ENCODE data around the gene CACNA1B. TPM values are rescaled to one million over a fixed set of nuclear protein-coding genes. Genes with fewer than 3 reads are reported as not detected.

Gene CACNA1B
- total and polyA plus RNA-seq, 9 of the 15 experiments (the other 6 are each of a cell fraction or from before 2014, with no cell fraction given), result 0.01 to 0.04 TPM; not detected in 7

GRCh38 chr9:138014563-138014945 lies 137.0 kb downstream of the CACNA1B start:
- H3K4me2 ChIP-seq (ENCODE audit: insufficient read depth, low read length), result no peak overlapping the region
- no peaks in the 10 kb centered on the region; a peak in 1 of 5 replicates for H3K4me1 ChIP-seq (replicated peaks in 1 of 2; ENCODE audit: control insufficient read depth in 2 of 2, insufficient read depth in 2 of 2, low read length in 2 of 2)
- no peak overlapping the region for H3K4me3 ChIP-seq
- H3K9me1 ChIP-seq (ENCODE audit: control insufficient read depth, insufficient read depth, low read length), result no peaks in the 10 kb centered on the region
- FAIRE-seq (no peak), DNase-seq (ENCODE audit: extremely low read depth in 1 of 4, low spot score in 3 of 4) (no peak), ATAC-seq (no peak)
- in situ Hi-C loops (cut with MboI) (no loop called here), intact Hi-C loops (cut with micrococcal nuclease) (no loop called here)
- H3K9ac ChIP-seq (ENCODE audit: insufficient read depth in 1 of 2, low read depth in 2 of 2, low read length in 2 of 2), result peak overlapping the region in 1 of 2 experiments; percentile 5; a peak in 1 of 4 replicates
- H3K27me3 ChIP-seq (ENCODE audit: control insufficient read depth in 2 of 2, insufficient read depth in 2 of 2, low read length in 2 of 2), result peaks cover 0 to 62% of the 10 kb centered on the region in 2 experiments; a peak in 4 of 5 replicates
- ChIA-PET POLR2A (no interaction called here), CTCF (ENCODE audit: low intra/inter-chr PET ratio) (no interaction called here)
- H4K20me1 ChIP-seq (replicated peaks; ENCODE audit: control insufficient read depth, insufficient read depth, low read length), result peaks cover 5% of the 10 kb centered on the region
- H3K79me2 ChIP-seq (ENCODE audit: control insufficient read depth, insufficient read depth, low read length), result no peaks in the 10 kb centered on the region
- H3K36me3 ChIP-seq (ENCODE audit: control insufficient read depth, insufficient read depth, low read length), result no peaks in the 10 kb centered on the region
- no TSS peak for BruUV-seq (replicated peaks)
- no peaks in the 10 kb centered on the region for H3K9me3 ChIP-seq (replicated peaks; ENCODE audit: control insufficient read depth, insufficient read depth, low read depth, low read length)
- H2AFZ ChIP-seq (ENCODE audit: low read depth, low read length), result no peak overlapping the region
- H3K27ac ChIP-seq (ENCODE audit: extremely low read depth, low read depth, low read length), result no peak overlapping the region
- WGBS (ENCODE audit: insufficient coverage, low coverage, missing lambda C conversion rate), result 0% methylated on average over 6 of the region's 6 CpGs
- TF ChIP-seq, protein P1, sequence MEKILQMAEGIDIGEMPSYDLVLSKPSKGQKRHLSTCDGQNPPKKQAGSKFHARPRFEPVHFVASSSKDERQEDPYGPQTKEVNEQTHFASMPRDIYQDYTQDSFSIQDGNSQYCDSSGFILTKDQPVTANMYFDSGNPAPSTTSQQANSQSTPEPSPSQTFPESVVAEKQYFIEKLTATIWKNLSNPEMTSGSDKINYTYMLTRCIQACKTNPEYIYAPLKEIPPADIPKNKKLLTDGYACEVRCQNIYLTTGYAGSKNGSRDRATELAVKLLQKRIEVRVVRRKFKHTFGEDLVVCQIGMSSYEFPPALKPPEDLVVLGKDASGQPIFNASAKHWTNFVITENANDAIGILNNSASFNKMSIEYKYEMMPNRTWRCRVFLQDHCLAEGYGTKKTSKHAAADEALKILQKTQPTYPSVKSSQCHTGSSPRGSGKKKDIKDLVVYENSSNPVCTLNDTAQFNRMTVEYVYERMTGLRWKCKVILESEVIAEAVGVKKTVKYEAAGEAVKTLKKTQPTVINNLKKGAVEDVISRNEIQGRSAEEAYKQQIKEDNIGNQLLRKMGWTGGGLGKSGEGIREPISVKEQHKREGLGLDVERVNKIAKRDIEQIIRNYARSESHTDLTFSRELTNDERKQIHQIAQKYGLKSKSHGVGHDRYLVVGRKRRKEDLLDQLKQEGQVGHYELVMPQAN (IDR thresholded peaks at IDR 0.05; ENCODE audit: borderline replicate concordance), result no peak
- no peak for TF ChIP-seq XRCC5 (IDR thresholded peaks at IDR 0.05; ENCODE audit: low read depth, low read length)
- TF ChIP-seq, protein P2, sequence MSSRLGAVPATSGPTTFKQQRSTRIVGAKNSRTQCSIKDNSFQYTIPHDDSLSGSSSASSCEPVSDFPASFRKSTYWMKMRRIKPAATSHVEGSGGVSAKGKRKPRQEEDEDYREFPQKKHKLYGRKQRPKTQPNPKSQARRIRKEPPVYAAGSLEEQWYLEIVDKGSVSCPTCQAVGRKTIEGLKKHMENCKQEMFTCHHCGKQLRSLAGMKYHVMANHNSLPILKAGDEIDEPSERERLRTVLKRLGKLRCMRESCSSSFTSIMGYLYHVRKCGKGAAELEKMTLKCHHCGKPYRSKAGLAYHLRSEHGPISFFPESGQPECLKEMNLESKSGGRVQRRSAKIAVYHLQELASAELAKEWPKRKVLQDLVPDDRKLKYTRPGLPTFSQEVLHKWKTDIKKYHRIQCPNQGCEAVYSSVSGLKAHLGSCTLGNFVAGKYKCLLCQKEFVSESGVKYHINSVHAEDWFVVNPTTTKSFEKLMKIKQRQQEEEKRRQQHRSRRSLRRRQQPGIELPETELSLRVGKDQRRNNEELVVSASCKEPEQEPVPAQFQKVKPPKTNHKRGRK (tag; IDR thresholded peaks at IDR 0.05), result no peak
- TF ChIP-seq ZNF436 (CRISPR knock-in tag; IDR thresholded peaks at IDR 0.05), result no peak
- TF ChIP-seq POU5F1 (IDR thresholded peaks at IDR 0.05; ENCODE audit: borderline replicate concordance, low read depth, low read length, partially characterized antibody), result no peak
- TF ChIP-seq, protein P3, sequence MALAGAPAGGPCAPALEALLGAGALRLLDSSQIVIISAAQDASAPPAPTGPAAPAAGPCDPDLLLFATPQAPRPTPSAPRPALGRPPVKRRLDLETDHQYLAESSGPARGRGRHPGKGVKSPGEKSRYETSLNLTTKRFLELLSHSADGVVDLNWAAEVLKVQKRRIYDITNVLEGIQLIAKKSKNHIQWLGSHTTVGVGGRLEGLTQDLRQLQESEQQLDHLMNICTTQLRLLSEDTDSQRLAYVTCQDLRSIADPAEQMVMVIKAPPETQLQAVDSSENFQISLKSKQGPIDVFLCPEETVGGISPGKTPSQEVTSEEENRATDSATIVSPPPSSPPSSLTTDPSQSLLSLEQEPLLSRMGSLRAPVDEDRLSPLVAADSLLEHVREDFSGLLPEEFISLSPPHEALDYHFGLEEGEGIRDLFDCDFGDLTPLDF (CRISPR knock-in tag; IDR thresholded peaks at IDR 0.05), result no peak
- no peak for TF ChIP-seq SMARCA4 (IDR thresholded peaks at IDR 0.05)
- TF ChIP-seq ZNF77 (CRISPR knock-in tag; IDR thresholded peaks at IDR 0.05), result no peak
- no peak for TF ChIP-seq ELK3 (CRISPR knock-in tag; IDR thresholded peaks at IDR 0.05)
- no peak for TF ChIP-seq NEUROD1 (IDR thresholded peaks at IDR 0.05; ENCODE audit: borderline replicate concordance, low read depth, low read length, partially characterized antibody)
- no peak for TF ChIP-seq PHF21A (IDR thresholded peaks at IDR 0.05; ENCODE audit: borderline replicate concordance, low read depth)
- no peak for TF ChIP-seq HCFC1 (IDR thresholded peaks at IDR 0.05; ENCODE audit: low read depth, low read length)
- TF ChIP-seq CBX5 (IDR thresholded peaks at IDR 0.05; ENCODE audit: borderline replicate concordance, low read depth), result no peak
- TF ChIP-seq TGIF2 (CRISPR knock-in tag; IDR thresholded peaks at IDR 0.05), result no peak
- TF ChIP-seq, protein P4, sequence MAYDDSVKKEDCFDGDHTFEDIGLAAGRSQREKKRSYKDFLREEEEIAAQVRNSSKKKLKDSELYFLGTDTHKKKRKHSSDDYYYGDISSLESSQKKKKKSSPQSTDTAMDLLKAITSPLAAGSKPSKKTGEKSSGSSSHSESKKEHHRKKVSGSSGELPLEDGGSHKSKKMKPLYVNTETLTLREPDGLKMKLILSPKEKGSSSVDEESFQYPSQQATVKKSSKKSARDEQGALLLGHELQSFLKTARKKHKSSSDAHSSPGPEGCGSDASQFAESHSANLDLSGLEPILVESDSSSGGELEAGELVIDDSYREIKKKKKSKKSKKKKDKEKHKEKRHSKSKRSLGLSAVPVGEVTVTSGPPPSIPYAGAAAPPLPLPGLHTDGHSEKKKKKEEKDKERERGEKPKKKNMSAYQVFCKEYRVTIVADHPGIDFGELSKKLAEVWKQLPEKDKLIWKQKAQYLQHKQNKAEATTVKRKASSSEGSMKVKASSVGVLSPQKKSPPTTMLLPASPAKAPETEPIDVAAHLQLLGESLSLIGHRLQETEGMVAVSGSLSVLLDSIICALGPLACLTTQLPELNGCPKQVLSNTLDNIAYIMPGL (CRISPR knock-in tag; IDR thresholded peaks at IDR 0.05), result no peak
- no peak for TF ChIP-seq IRF2 (CRISPR knock-in tag; IDR thresholded peaks at IDR 0.05)
